HG03175 (cell line): ENCODE measurements around the gene CNOT4.

Experiments
- ATAC-seq: cut with Tn5 transposase; IDR thresholded peaks from one replicate; pipeline ENCODE4 v1.9.1; 2021; ENCODE audit warnings: mild to moderate bottlenecking, moderate library complexity; ENCODE audit not compliant: unreplicated experiment

The CNOT4 gene

DNA sequence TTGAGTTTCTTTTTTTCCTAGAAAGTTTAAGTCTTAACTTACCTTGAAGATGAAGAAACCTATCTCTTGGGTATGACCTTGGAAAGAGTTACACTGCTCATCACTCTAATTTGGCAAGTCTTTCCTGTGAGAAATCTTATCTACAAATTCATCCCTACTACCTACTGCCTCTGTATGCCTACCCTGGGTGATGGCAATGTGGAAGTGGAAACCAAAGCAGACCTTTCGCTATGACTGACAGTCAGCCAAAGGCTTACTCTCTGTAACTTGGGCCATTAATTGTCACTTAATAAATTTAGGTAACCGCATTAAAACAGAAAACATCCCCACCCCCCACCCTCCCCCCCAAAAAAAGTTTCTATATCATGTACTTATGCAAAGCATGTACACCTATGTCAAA is 103.9 kb downstream of the CNOT4 start:
- no peak for ATAC-seq

DNA sequence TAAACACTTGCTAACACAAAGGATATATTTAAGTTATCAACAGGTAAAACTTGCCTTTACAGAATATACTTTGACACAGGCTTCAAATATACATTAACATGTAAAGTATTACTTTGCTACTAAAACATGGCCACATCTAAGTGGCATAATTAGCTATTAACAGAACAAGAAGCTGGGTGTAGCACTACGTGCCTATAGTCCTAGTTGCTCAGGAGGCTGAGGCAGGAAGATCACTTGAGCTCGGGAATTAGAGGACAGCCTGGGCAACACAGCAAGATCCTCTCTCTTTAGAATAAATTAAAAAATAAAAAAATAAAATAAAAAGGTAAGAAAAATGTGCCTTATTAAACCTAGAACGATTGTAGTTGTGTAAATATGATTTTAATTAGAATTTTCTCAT is 106.6 kb downstream of the CNOT4 start:
- no peak for ATAC-seq

DNA sequence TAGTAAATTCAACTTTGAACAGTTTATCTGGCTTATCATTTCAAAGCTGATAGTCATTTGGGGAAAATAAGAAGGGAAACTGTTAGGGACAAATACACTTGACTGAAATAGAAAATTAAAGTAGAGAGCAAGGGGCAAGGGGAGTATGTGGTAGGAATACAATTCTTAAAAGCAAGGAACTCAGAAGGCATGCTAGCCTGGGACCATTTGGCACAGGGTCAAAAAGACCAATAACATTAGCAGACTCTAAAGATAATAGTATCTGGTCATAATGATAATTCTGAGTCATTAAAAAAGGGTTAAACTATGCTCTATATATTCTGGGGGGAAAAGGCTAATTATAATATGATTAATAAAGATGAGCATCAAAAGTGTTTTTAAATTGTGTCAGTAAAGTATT is 112.2 kb downstream of the CNOT4 start:
- no peak for ATAC-seq

DNA sequence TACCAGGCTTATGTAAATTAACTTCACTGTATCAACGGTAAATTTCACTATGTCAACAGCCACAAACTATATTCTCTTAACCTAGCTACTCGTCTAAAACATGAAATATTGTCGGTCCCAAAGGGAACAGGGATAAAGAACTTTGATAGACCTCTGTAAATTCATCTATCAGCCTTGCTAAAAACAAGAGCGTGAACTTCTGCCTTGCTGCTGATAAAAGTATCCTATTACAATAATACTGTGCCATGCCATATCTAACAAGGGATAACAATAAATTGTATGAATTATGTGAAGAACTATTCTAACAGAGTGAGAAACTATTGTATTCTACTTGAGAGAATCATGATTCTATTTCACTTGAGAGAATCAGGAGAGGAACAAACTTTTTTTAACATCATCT is 117.2 kb downstream of the CNOT4 start:
- ATAC-seq = no peak

DNA sequence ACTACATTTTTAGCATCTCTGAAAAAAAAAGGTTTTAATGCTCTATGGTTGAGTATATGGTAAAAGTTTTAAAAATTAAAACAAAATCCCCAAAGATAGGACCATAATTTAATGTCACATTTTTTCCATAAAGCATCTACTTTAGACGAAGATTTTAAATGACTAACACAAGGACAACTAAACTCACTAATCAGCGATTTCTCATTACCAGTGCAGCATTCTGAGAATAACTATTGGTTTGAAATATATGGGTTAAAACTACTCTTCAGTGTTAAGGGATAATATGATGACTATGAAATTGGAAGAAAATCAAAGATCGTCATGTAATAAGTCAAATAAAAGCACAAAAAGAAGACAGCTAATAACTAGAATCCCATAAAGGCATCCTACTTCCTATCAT is 118.4 kb downstream of the CNOT4 start:
- no peak for ATAC-seq

DNA sequence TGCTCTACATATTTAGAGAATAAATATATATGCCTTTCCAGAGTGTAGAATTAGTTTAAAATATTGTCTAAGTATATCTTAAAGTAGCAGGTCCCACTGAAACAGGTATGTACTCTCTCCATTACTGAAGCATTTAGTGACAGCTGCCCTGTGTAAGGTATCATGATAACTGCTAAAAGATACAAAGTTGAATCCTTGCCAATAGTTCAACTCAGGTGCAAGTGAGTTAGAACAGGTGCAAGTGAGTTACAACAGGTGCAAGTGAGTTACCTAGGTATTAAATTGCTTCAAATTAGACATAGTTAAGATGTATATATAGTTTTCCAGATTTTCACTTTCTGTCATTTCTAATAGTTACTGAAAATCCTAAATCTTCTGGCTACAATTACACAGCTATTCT is 119.1 kb downstream of the CNOT4 start:
- no peak for ATAC-seq

DNA sequence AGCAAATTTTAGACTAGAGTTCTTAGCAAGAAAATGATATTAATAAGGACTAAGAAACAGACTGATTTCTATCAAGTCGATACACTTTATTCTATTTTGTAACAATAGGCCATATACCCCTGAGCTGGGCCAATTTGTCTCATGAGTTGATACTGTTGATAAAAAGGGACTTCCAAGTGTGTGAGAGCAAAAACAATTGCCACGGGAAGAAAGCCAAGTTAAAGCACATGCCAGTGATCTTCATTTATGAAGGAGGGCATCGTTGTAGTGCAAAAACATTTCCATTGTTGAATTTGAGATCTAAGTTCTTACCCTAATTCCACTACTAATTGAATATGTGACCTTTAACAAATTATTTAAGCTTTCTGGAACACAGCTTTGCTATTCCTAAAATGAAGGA is 119.9 kb downstream of the CNOT4 start:
- no peak for ATAC-seq

DNA sequence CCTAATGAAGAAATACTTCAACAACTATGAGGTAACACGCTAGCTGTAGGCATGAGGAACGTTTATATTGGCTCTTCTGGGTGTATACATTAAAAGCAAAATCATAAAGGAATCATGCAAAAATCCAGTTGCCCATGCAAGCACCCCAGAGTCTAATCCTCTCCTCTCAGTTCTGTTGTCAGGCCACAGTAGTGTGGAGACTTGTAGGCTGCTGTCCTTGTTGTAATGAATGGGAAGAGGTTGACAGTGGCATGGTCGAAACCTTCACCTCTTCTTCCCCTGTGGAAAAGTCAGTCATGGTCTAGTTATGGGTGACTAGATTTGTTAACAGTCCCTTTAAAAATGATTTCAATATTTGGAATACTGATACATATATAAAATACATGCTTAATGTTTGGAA is 121.3 kb downstream of the CNOT4 start:
- no peak for ATAC-seq

DNA sequence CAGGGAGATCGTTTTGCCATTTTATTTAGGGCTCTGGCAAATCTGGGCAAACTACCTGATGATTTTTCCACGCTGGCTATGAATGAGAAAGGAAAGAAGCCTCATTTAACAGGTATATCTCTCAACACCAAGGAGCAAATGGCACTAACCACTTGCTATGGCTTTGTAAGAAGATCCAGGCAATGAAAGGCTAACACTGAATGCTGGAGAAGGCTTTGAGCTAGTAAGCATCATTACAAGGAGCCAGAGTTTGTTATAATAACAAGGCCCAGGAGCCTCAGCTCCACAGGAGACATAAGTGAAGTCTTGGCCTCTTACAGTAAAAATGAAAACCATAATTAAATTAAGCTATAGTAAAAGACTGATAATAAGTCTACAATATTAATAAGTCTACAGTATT is 123.1 kb downstream of the CNOT4 start:
- ATAC-seq = no peak

DNA sequence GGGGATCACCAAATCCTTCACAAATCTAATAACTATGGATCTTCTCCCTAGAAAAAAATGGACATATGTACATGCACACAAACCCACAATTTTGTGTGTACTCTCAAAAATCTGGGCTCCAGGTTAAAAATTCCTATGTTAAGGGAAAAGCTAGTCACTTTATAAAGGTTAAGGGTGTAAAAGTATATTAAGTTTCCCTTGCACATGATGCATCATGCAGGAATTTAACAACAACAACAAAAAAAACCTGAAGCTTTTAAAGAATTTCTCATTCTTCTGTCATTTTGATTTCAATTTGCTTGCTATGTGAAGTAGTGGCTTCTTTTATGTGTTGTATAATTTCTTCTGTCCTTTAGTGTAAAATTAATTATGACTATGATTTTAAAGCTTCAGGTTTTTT is 123.7 kb downstream of the CNOT4 start:
- ATAC-seq = no peak

DNA sequence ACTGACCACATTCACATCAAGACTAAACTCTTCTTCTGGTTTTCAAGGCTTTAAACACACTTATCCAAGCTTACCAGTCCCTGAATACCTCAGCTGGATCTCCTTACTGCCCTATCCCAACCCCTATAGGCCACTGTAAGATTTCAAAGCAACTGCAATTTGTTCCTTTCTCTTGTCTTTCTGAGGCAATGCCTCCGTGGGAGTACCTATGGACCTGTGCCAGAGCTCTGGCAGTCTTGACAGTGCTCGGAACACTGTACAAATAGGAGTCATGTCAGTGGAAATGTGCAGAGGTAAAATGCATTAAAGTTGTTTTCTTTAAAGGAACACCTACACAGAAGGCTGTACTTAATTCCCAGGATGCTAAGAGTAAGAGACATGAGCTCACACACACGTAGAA is 124.7 kb downstream of the CNOT4 start:
- no peak for ATAC-seq

DNA sequence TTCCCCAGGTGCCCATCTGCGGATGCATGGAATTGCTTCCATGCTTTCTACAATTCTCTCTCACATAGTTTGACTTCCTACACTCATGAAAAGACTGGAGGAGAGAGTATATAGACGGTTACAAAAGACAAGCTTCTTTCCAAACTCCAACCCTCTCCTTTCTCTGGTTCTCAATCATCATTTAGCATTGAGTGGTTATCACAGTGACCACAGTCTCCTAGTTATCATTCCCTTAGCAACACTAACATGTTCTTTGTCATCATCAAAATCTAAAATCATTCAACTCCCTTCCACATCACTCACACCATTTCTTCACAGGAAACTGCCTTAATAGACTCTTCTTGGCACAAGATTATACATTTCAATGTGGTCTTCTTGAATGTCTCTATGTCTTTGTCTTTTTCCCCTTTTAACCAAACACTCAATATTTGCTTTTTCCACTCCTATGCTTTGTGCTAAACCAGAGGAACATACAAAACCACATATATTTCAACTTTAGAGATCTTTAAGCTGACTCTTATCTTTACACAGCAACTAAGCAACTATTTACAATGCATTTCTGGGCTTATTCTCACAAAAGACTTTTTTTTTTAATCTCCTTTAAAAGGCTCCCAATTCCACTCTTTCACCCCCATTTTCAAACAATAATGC is 126.3 kb downstream of the CNOT4 start:
- no peak for ATAC-seq

DNA sequence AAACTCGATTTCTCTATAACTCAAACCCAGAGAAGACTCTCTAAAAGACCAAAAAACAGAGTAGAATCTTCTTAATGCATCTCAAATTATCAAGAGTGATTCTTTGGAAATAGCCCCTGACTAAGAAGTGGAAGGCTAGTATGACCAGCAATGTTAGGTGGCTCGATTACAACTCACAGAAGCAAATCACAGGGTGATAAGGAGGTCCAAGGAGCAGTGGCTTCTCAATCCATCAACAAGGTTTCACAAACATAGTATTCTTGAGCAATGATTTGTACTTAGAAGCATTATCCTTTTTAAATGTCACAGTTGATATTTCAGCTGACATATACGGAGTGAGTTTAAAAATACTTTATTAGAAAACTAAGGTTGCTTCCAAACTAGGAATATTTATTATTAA is 127.7 kb downstream of the CNOT4 start:
- ATAC-seq = no peak

DNA sequence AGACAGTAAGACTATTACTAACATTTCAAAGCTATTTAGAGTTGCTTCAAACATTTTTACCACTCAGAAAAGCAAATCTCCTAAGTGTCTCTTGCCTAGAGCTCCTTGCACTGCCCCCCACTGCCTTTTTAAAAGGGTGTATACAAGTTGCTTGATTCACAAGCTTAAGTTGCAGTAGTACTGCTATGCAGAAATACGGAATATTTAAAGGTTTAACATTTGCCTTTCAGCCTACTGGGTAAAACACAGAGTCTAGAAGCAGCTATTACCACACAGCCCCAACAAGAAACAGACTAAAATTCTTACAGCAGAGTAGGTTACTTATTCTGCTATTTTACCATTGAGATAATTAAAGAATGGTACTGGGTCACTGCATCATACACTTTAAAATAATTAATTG is 128.5 kb downstream of the CNOT4 start:
- ATAC-seq = no peak

DNA sequence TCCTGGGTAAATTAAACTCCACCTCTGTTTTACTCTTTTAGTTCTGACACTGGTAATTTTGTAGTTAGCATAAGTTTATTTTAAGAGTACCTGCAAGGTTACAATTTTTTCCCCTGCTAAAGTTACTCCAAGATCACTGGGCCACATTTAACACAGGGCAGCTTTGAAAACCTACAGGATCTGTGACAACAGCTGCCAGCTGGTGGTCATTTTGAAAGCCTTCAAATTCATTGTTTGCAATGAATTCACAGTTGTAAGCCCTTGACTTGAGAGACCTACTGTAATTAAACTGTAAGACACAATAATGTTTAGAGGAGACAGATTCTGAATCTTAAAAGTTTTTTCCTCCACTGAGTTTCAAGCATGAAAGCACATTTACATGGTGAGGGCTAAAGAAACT is 129.6 kb downstream of the CNOT4 start:
- ATAC-seq = no peak

DNA sequence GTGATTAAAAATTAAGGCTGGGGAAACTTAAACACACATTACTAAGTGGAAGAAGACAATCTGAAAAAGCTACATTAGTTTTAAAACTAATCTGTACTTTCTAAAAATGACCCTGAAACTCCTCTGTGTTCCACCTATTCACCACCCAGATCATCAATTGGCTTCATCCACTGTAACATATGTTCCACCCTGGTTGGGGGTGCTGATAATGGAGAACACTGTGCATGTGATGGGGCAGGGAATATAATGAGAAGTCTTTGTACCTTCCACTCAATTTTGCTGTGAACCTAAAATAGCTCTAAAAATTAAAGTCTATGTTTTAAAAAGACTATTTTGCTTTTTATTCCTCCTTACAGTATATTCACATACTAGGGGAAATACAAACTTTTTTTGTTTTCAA is 132.7 kb downstream of the CNOT4 start:
- ATAC-seq = no peak

DNA sequence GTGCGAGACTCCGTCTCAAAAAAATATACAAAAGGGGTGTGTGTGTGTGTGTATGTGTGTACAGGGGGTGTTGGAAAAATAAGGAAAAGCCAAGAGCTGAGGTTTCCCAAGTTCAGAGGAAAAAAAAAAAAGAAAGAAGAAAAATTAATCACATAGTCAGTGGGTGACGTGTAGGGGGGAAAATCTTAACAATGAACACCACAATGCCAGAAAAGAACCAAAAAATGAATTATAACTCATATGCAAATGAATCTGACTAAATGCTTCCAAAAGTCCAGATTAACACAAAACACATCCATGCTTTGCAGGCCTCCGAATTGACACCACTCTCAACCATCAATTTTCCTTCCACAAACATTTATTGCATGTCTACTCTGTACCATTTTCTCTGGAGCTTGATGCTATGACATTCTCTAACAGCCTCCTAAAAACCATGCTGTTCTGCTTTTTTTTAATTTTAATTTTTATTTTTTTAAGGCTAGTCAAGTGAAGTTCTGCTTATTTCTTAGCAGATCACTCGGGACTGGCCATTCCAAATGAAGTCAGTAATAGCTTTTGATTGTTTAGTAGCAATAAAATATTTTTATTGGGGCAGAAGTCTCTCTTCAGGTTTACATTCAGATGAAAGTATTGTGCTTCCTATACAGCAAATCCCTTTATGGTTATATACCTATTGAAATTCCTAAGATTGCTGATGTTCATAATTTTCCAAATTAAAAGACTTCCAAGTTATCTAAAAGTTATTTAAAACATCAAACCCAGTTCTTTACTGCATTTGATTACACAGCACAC is 133.8 kb downstream of the CNOT4 start:
- ATAC-seq = no peak

DNA sequence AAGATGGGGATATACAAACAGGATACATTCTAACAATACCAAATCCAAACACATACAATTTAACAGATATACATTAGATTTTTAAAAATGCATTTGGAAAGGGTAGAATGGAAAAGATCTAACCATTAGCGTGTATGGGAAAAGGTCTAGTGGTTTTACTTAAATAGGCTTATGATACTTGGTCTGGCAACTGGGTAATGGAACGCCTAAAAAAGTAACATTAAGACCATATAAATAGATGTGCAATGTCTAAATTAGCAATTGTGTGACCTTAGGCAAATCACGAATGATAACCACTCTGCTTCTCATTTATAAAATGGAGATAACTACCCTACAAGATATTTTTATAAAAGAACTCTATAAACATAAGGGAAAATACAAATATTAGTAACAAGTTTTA is 135.2 kb downstream of the CNOT4 start:
- ATAC-seq = no peak

DNA sequence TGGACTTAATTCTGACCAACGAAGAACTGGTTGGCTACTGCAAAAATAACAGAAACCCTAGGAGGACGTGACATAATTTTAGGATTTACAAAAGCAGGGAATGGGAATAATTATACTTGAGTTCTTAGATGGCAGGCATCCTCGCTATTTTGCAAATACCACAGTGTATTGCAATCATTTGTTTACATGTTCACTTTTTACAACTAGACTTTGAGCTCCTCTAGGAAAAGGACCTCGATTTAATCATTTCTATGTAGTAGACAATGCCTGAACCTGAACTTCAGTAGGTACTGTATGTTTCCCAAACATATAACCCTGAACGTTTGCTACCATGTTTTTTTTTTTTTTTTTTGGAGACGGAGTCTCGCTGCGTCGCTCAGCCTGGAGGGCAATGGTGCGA is 137.7 kb downstream of the CNOT4 start:
- no peak for ATAC-seq

DNA sequence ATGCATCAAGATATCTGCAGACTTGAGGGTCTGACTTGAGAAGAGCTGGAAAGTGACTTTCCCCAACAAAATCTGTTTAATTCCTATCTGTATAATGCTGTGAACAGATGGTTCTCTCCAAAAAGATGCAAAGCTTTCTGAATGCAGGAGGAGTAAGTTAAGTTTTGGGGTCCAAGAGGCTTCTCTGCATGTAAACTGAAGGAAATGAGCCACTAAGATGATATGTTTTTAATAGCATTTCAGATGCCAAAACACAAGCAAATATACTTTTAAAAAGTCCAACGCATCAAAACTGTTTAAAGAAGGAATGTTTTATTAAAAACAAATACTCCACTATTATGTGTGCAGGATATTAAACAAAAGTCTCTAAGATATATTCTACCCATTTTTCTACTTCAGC is 139.2 kb downstream of the CNOT4 start:
- no peak for ATAC-seq

DNA sequence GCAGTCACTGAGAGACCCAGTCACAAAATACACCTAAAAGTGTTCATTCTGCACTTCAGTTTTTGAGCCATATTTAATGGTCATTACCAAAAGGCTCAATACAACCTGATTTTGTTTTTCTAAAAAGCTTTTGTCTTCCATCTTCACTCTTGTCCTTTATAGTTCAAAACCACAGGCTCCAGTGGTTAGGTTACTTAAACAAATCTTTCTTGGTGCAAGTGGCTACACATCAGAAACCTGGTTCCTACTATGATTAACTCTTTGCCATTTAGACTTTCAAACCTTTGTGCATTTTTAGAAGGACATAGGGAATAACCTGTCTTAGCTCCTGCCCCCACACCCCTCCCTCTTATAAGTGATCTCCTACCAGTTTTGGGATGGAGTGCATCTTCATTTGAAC is 140.5 kb downstream of the CNOT4 start:
- no peak for ATAC-seq

DNA sequence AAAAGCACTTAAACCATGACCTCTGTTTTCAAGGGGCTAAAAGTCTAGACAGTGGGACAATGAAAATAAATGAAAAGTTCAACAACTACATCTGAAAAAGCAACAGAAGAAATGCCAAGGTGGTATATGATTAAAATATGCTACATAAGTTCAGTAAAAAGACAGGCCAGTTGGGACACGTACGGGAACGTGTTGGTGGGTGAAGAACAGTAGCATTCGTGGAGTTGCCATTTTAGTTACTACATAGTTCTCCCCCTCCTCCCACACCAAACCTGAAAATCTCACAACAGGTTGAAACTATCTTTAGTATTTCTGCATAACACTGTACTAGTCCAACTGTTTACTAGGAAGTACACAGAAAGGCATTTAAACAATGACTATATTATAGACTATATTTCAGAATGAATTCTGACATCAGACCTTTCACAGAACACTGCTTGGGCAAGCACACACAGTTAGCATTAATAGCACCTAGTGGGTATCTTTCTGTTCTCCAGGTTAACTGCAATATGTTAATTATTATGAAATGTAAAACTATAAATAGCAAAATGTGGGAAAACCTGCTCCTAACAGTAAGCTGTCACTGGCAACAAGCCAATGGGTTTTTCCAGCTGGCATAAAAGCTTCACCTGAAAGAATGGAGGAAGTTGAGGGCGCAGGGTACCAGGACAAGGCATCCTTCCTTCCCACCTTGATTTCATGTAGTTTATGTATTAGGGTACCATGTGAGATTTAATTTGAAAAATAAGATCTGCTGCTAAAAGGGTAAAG is 141.3 kb downstream of the CNOT4 start:
- no peak for ATAC-seq
